Measurements from ENCODE around the gene SST.

GRCh38 chr3:187717572-187717971, 47.4 kb upstream of the SST start:
- no peak for TF ChIP-seq POLR2A (IDR thresholded peaks at IDR 0.05)
- TF ChIP-seq, protein P1, sequence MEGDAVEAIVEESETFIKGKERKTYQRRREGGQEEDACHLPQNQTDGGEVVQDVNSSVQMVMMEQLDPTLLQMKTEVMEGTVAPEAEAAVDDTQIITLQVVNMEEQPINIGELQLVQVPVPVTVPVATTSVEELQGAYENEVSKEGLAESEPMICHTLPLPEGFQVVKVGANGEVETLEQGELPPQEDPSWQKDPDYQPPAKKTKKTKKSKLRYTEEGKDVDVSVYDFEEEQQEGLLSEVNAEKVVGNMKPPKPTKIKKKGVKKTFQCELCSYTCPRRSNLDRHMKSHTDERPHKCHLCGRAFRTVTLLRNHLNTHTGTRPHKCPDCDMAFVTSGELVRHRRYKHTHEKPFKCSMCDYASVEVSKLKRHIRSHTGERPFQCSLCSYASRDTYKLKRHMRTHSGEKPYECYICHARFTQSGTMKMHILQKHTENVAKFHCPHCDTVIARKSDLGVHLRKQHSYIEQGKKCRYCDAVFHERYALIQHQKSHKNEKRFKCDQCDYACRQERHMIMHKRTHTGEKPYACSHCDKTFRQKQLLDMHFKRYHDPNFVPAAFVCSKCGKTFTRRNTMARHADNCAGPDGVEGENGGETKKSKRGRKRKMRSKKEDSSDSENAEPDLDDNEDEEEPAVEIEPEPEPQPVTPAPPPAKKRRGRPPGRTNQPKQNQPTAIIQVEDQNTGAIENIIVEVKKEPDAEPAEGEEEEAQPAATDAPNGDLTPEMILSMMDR (IDR thresholded peaks at IDR 0.05): no peak

Data from sigmoid colon (tissue), 3 donors.